Urothelium cell line (cell line): ENCODE results near the gene STX16.
"Not testable (repeated sequence)": the region's sequence is repeated elsewhere in the genome, so short reads cannot be mapped to it uniquely, and the experiment has no call there.

Experiments
- DNase-seq: peaks from one replicate; pipeline ENCODE4 v3.0.0; 2011; ENCODE audit warnings: low spot score, mixed read lengths
- FAIRE-seq: peaks from 2 replicates; lab custom pipeline; 2011; peaks lifted over from hg19 to GRCh38; lab: Jason Lieb, UNC

Gene STX16

DNA sequence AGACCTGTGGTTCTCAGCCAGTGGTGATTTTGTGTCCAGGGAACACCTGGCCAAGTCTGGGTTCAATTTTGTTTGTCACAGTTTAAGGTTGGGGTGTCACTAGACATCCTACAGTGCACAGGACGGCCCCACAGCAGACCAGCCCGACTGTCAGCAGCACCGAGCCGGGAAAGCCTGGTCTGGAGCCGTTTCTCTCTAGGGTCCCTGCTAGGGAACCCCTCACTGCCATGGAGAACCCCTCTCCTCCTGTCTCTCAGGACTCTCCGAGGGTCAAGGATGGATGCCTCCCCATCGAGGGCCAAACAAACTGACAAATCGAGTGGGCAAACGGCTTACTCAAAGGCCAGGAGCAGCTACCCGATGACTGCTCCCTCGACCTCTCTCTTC, 15.8 kb upstream of the STX16 start:
- DNase-seq (no peak), FAIRE-seq (no peak)

DNA sequence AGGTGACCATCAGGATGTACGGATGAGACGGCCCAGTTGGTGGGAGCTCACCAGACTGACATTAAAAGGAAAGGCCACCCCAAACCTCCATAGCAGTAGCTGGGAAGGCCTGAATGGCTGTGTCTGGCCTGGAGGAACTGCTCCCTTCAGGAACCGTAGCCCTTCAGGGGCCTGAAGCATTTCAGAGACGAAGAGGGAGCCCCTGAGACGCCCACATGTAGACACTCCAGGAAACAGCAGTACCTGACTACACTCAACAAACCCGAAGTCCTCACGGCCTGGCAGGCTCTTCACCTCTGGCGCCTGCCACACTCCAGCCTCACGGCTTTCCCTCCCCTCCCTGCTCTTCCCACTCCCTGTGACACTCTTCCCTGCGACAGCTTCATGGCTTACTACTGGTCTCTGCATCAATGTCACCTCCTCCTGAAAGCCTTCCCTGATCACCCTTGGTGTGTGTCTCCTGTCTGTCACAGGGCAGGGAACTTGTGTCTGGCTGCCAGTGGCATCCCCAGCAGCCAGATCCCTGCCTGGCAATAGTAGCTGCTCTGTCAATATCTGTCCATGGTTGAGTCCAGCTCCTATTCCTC, 14.6 kb upstream of the STX16 start:
- FAIRE-seq (no peak), DNase-seq (no peak)

DNA sequence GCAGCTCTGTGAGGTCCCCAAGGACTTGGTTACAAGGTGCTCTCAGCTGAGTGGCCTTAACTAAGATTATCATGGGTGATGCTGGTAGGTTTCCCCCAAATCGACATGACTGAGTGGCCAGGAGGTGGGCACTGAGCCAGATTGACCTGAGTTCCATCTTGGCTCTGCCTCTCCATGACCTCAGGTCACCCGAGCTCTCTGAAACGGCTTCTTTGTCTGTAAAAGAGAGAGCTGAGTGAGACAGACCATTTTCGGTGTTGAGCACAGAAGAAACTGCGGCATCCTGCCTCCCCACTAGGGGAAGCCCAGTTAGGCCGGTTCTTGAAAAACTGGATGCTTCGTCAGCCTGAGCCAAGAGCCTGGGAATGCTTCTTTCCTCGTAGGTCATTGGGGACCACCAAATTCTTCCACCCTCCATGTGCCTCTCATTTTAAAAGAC, 14.1 kb upstream of the STX16 start:
- FAIRE-seq (peak; percentile 61), DNase-seq (no peak)

DNA sequence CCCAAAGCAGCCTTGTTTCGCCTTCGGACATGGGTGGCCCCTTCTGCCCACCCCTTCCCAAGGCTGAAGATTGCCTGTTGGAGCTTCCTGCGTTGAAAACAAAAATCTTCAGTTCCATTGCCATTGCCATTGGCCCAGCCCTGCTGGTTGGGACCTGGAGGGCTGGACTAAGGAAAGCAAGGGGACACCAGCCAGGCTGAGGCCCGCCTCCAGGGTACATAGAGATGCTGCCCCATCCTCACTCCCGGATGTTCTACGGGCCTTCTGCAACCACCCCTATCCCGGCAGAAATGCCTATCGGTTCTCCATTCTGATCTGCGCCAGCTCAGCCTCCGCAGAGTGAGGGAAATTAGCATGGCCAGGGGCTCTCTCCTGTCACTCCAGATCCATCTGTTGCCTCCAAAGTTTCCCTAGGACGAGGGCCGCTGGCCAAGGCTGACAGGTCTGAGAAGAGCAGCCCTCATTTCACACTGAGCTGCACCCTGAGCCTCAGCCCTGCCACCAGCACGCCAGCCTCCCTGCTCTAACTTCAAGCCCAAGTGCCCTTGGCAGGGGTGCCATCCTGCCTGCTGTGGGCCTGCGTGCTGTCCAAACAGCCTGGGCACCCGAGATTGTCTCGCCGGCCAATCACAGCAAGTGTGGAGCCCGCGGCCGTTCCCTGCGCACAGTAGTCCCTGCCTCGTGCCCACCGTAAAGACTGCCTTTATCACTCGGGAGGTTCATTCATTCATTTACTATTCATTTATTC, 13.4 kb upstream of the STX16 start:
- FAIRE-seq (peak; percentile 13), DNase-seq (no peak)

DNA sequence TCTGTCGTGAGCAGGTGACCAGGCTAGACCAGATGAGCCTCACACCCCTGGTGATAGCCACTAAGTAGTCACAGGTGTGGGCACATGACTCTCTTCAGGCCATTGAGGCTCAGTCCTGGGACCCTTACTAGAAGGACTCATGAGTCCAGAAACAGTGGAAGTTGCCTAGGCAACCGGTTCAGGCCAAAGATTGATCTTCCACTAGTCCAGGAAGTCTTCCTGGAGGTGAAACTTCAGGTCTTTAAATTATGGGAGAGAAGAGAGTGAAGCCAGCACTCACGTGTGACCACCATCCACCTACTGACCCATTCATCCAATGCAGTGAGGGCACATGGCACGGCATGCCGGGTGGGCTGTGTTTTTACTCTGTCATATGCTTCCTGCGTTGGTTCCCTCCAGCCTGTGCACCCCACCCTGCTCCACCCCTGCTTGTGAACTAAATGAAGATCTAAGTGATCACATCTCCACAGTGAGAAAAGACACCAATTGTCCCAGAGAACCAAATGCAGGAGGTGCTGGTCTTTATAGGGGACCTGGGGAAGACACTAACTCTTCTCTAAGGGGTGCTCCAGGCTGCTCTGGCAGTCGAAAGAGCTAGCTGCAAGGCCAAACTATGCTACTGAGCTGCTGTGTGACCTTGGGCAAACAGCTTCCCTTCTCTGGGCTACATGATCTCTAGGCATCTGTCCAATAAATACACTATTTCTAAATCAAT, 12.5 kb upstream of the STX16 start:
- no peak for DNase-seq
- no peak for FAIRE-seq

DNA sequence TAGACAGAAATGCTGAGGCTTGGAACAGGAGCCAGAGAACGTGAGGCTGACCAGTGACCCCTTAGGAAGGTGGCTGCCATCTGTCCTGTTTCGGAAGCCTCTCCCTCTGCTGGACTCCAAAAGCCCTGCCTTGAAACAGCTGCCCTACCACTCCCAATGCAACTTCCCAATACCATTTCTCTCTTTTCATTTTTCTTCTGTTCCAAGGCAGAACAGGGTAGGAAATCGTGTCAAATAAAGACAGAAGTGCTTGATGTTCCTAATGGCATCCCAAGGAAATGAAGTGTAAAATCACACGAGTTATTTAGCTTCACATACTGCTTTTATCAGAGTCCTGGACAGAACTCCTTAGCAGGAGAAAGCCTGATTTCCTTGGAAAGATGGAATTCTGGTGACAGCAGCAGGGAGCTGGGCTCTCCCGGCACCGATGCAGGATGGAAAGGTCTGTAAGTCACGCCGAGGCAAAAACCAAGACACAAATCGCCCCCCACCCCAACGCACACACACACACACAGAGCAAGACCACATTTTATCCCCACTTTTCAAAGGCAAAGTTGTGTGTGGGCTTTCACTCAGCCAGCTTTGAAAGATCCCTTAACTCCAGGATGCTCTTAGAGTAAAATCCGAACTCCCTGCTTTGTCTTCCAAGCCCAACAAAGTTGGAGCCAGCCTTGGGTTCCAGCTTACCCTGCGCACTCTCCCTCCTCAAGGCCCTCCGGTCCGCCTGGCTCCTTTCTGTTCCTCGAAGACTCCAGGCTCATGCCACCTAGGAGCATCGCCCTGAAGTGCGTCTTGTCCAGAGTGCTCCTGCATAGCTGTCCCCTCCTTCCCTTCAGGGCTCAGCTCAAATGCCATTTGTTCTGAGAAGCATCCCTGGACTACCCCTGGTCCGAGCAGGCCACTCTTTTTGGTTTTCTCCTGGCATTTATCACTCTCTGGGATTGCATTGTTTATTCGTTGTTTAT, 11.6 kb upstream of the STX16 start:
- DNase-seq, result no peak
- FAIRE-seq, result peak; percentile 5

DNA sequence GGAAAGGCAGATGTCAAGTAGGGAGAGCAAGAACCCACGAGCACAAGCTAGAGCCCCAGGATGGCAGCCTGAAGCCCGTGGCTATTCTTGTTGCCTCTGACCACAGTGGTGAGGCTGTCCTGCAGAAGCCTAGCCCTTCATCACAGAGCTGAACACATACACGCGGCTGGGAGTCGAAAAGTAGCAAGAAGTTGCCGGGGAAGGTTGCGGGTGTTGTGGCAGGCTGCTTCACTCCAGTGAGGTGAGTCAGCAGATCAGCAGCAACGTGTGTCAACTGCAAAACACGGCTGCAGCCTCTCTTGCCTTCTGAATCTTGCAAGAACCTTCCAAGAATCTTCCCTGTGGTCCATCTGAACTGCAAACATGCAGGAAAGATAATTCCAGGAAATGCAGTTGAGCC, 10.6 kb upstream of the STX16 start:
- FAIRE-seq (peak; percentile 98), DNase-seq (peak; percentile 80)

DNA sequence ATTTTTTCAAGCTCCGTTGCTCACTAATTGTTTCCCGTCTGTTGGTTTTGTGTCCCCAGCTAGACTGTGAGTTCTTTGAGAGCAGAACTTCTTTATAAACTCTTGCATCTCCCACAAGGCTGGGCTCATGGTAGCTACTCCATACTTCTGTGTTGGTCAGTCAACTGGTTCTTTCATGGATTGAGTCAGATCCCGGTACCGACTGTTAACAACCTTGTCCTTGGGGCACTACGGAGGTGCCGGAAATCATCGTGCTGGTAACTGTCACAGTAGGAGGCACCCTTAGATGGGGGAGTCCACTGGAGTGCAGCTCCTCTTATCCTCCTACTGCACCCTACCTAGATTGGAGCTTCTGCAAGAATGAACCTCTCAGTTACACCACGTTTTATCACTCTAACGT, 8.6 kb upstream of the STX16 start:
- DNase-seq, result no peak
- no peak for FAIRE-seq

DNA sequence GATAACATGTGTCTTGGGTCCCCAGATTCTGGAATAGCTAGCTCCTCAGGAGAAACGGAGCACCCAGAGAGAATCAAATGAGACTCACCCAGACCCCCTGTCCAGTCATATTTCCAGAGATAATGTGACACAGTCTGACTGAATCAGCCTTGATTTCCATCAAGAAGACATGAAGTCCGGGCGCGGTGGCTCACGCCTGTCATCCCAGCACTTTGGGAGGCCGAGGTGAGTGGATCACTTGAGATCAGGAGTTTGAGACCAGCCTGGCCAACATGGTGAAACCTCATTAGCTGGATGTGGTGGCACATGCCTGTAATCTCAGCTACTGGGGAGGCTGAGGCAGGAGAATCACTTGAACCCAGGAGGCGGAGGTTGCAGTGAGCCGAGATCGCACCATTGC, 8.2 kb upstream of the STX16 start:
- DNase-seq, FAIRE-seq: not testable (repeated sequence)

DNA sequence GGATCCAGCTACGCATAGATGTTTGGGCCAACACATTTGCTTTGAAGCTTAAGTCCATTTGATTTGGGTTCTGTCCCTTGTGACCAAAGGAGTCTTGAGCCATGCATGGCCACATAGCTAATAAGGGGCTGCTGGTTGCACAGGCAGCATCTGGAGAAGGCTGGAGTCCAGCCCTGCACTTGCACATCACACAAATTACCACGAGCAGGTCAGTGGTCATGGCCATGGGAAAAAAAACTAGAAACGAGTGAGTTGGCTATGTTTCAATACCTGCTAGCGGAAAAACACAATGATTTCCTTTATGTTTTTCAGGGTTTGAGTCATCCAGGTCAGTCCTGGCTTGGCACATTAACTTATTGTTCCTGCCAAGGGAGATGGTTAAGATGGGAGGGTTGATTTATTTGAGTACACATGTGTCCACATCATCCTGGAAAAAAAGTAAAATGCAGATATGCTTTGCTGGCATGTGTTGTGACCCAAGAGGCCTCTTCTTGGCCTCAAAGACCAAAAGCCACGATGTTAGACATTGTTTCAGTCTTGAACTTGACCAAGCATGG, 5.6 kb upstream of the STX16 start:
- DNase-seq (peak; percentile 84), FAIRE-seq (peak; percentile 93)

DNA sequence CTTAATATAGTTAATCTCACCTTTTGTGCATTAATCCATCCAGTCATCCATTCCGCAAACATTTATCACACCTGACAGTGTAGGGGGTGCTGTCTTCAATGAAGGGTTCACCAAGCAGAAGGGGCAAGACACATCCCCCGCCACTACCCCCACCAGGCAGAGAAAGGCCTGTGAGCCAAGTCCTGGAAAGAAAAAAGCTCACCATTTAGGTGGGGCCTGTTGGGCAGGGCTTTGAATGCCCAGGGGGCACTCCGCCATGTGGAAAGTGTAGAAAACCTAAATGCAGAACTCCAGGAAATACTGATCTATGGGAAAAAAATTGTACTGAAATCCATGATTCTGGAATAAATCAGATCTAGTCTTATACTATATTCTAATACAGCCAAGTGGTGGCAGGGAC, 4.8 kb upstream of the STX16 start:
- FAIRE-seq, result no peak

DNA sequence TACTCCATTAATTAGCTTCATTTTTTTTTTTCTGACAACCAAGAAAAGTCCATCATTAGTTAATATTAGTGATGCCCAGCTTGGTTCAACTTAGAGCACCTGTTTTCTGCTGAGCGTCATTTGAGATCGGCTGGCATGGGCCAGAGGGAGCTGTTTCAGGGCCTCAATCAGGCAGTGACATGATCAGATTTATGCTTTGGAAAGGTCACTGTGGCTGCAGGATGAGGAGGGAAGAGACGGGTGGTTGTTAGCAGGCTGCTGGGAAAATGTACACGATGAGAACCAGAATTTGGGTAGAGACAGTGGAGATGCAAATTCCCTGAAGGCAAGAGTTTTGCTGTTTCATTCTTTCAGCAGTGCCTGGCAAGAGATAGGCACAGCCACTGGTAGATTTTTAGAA, 4.4 kb upstream of the STX16 start:
- FAIRE-seq, result no peak
- no peak for DNase-seq

More for the DNA sequence above, 4.8 kb upstream of the STX16 start:
- DNase-seq, result no peak

DNA sequence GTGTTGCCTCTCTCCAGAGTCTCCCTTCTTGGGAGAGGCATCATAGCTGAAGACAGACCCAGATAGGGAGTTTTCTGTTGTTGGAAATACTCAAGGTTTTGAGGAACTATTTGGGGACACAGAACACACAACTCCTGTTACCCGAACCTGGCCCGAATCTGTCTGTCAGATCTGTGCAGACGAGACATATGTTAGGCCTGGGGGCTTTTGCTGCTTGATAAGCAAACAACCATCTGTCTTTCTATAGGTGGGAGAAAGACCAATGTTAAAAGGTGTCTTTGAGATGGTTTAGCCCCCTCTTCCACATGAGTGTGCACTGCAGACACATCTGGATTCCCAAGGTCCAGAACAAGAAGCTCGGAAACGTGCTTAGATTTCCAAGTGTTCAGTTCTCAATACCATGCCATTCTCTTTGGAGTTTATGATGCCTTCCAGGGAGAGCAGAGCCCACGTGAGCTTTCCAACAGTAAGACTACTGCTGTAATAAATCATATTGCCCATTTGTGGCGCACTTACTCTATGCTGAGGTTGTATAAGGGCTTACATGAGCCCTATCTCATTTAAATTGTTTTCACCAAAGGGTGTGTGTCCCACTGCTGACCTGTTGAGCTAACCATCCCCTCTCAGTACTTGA, 3.8 kb upstream of the STX16 start:
- DNase-seq (no peak), FAIRE-seq (no peak)

DNA sequence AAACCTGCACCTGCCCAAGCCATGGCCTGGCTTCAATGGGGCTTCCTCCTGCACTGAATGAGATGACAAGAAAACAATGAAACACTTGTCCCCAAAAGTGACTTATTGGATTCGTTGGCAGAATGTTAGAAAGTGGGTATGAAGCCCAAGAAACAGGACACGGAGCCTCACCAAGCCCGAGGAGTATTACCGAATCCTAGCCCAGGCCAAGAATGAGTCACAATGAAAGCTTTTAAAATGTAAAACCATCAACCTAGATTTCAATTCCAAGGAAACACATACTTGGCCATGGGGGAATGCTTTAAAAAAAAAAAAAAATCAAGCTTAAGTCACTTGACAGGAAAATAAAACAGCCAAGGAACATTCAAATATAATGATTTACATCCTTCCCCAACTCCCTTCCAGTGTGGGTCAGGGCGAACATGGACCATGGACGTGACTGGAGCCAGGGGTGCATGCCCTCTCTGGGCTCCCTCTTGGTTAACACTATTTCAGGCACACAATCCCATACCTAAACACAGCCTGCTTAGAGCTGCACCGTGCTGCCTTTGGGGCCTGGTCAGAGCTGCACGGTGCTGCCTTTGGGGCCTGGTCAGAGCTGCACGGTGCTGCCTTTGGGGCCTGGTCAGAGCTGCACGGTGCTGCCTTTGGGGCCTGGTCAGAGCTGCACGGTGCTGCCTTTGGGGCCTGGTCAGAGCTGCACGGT, 3.1 kb upstream of the STX16 start:
- DNase-seq (no peak), FAIRE-seq (no peak)

DNA sequence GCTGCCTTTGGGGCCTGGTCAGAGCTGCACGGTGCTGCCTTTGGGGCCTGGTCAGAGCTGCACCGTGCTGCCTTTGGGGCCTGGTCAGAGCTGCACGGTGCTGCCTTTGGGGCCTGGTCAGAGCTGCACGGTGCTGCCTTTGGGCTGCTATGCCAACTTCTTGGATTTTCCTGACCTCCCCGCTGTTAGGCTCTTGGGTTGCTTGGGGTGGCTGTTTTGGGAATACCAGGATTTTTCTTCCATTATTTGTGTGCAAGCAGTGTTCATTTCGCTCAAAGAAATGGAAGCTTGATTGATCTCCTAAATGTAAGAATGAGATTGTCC, 2.6 kb upstream of the STX16 start:
- not testable (repeated sequence) for DNase-seq, FAIRE-seq

DNA sequence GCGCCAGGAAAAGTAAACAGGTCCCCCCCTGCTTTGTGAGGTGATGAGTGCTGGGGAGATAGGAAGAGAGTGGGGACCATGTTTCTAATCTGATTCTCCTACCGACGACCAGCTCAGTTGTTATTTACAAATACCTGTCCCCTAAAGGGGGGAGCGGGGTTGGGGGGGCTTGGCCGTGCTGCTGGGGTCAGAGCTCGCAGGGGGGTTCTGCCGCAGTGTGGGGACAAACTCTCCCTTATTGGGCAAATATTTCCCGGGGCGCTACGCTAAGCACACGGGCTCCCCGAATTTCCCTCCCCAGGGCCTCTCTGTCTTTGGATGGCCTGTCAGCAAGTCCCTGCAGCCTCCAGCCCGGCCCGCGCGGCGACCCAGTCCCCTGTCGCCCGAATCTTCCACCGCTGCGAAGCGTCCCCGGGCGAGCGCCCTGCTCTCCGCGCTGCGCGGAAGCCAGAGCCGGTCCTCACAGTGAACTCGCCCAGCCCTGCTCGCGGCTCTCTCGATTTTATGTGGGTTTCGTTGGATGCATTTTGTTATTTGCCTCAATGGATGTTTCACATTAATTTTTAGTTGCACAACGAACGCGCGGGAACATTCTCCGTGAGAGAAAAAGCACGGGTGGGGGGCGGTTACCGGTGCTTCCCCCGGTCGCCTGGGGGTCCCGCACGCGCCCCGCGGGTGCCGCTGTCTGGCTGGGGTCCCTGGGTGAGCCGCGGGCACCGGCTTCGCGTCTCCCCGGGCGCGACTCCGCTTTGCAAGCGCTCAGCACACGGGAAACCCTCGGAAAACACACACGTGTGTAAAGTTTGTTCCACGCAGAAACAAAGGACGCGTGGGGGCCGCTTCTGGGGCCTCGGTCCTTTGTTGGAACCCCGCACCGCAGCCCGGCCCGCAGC, 1.5 kb upstream of the STX16 start:
- no peak for FAIRE-seq

DNA sequence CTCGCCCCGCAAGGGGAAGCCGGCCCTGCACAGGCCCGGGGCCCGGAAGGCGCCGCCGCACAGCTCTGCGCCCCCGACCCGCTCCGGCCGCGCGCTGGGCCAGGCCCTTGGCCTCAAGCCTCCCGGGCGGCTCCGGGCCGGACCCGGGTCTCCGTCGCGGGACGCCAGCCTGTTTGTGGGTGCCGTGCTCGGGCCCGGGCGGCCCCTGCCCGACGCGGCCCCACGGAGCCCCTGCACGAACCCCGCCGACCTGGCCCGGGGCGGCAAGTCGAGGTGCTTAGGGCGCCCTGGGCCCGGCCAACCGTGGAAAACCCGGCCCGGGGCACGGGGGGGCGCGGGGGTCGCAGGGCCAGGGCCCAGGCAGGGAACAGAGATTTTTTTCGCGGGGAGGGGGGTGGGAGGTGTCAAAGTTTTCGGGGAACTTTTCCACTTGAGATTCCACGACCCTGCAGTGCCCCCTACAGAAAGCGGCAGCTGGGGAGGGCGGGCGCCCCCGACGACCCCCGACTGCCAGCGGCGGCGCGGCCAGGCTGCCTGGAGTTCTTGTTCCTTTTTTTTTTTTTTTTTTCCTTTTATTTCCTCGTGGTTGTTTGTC, 805 bp upstream of the STX16 start:
- DNase-seq, result no peak
- no peak for FAIRE-seq

More for the DNA sequence above, 1.5 kb upstream of the STX16 start:
- DNase-seq, result no peak

DNA sequence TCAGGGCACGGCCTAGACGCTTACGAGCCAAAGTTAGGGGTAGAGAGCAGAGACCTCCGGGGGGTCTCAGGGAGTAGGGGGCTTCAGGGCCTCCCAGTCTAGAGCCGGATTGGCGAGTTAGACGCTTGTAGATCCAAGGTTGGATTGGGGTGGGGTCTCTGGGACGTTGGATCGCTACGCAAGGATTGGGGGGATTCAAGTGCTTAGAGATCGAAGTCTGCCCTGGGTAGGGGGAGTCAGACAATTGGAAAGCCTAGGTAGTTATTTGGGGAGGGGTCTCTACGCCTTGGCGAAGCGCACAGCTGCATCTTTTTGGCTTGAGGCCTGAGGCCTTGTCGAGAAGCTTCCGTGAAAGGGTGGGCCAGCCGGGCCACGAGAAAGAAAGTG, 469 bp downstream of the STX16 start:
- FAIRE-seq, result no peak

More for the DNA sequence above, 469 bp downstream of the STX16 start:
- DNase-seq, result no peak
